Neural crest cell (in vitro differentiated cells): ENCODE results near the gene TPD52L1. TPM values are rescaled to one million over a fixed set of nuclear protein-coding genes. Genes with fewer than 3 reads are reported as not detected.

Source experiments
- DNase-seq: peaks from one replicate; pipeline ENCODE4 v3.0.0; 2021; ENCODE audit warnings: low read depth, mixed read lengths, low spot score
- H3K27ac Mint-ChIP-seq: one replicate; pipeline ENCODE4 v1.8.0; 2021; ENCODE audit warnings: mild to moderate bottlenecking, mixed read lengths; ENCODE audit not compliant: unreplicated experiment
- H3K27me3 Mint-ChIP-seq: 2 replicates; pipeline ENCODE4 v1.8.0; 2021; ENCODE audit warnings: low read depth, mild to moderate bottlenecking, mixed read lengths
- H3K36me3 Mint-ChIP-seq: 2 replicates; pipeline ENCODE4 v1.8.0; 2021; ENCODE audit warnings: low read depth, mild to moderate bottlenecking, mixed read lengths
- H3K4me1 Mint-ChIP-seq: 2 replicates; pipeline ENCODE4 v1.8.0; 2021; ENCODE audit warnings: mixed read lengths
- H3K4me3 Mint-ChIP-seq: one replicate; pipeline ENCODE4 v1.8.0; 2021; ENCODE audit warnings: mild to moderate bottlenecking, mixed read lengths
- H3K9me3 Mint-ChIP-seq: 2 replicates; pipeline ENCODE4 v1.8.0; 2021; ENCODE audit warnings: mixed read lengths
- total RNA-seq: library from RNA; stranded (reverse); gene quantifications from 2 replicates; pipeline ENCODE4 v1.2.1, GENCODE V29; 2021
- TF ChIP-seq, protein P1 (sequence below): fragments of 200-600 bp; sonication (generic); conservative IDR thresholded peaks from 2 replicates; pipeline ENCODE4 v1.5.0; 2021; ENCODE audit warnings: antibody characterized with exemption, mild to moderate bottlenecking

TPD52L1 gene
- total RNA-seq, 1 donor from 2014 or later = 2.9 TPM

DNA sequence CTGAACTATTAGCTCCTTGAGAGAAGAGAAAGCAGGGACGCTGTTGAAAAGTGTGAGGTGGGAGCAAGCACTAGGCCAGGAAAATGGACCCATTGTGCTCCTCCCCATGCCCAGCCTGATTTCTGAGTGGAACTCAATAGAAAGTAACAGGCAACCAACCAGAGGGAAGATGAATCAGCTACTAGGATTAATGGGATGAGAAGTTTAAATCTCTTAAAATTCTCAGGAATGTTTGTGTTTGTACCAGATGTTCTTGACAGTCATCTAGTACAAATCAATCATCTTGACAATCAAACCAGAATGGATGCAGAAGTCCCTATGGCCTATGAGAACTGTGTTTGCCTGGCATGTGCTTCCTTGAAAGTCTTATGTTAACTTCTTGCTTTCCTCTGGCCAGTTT, 99.3 kb downstream of the TPD52L1 start:
- peaks cover 12% of the 10 kb centered on the region for H3K4me1 Mint-ChIP-seq
- no peaks in the 10 kb centered on the region for H3K27me3 Mint-ChIP-seq
- no peaks in the 10 kb centered on the region for H3K9me3 Mint-ChIP-seq
- H3K36me3 Mint-ChIP-seq = no peaks in the 10 kb centered on the region
- no peak for DNase-seq
- H3K27ac Mint-ChIP-seq = no peak overlapping the region
- H3K4me3 Mint-ChIP-seq = no peak overlapping the region
- TF ChIP-seq, protein P1, sequence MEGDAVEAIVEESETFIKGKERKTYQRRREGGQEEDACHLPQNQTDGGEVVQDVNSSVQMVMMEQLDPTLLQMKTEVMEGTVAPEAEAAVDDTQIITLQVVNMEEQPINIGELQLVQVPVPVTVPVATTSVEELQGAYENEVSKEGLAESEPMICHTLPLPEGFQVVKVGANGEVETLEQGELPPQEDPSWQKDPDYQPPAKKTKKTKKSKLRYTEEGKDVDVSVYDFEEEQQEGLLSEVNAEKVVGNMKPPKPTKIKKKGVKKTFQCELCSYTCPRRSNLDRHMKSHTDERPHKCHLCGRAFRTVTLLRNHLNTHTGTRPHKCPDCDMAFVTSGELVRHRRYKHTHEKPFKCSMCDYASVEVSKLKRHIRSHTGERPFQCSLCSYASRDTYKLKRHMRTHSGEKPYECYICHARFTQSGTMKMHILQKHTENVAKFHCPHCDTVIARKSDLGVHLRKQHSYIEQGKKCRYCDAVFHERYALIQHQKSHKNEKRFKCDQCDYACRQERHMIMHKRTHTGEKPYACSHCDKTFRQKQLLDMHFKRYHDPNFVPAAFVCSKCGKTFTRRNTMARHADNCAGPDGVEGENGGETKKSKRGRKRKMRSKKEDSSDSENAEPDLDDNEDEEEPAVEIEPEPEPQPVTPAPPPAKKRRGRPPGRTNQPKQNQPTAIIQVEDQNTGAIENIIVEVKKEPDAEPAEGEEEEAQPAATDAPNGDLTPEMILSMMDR = no peak

DNA sequence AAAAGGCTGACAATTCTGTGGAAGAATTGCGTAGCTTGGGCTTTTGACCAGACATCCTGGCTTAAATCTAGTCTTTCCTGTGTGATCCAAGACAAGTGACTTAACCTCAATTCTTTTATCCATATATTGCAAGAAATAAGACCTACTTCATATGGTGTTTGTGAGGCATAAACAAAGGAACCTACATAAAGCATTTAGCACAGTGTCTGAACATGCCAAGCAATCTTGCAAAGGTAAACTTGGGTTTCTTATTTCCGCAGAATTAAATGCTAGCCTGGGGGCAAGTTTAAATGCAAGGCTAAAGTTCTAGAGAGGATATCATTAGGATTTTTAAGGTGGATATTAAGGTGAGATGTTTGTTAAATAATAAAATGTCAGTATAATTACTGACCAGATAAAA, 100.3 kb downstream of the TPD52L1 start:
- DNase-seq = no peak
- Mint-ChIP-seq H3K4me3 (no peak overlapping the region), H3K4me1 (peaks cover 12% of the 10 kb centered on the region), H3K27ac (no peak overlapping the region), H3K27me3 (no peaks in the 10 kb centered on the region), H3K36me3 (no peaks in the 10 kb centered on the region), H3K9me3 (no peaks in the 10 kb centered on the region)
- TF ChIP-seq, protein P1 = no peak

DNA sequence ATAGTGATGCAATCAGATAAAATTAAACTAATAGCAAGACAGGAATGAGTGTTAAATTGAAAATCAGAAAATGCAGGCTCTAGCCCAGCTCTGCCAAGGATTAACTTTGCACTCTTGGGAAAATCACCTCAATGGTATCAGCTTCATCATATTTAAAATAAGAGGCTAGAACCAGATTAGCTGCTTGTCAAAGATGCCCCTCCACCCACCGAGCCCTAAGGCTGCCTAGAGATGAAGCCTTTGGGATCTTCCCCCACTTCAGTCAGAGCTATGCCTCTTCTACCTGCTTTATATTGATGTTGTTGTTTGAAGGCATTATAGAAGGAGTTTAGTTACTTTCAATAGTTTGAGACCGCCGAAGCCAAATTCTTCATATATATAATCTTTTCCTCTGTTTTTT, 100.7 kb downstream of the TPD52L1 start:
- Mint-ChIP-seq H3K4me3 (no peak overlapping the region), H3K4me1 (peaks cover 12% of the 10 kb centered on the region)
- TF ChIP-seq, protein P1 = no peak

DNA sequence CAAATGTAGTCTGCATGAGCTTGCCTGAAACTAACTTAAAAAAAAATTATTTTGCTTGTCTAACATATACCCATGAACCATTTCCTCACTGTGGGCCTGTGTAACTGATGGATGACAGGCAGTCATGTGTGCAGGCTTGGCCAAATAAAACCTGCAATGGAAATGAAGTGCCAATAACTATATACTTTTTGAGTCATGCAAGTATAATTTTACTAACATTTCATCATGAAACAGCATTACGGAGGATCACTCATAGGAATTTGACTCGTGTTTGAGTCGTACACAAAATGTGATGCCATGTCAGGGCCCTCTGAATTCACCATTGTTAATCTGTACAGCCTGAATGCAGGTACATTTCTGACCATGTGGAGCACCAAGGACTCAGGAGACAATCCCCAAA, 101.6 kb downstream of the TPD52L1 start:
- no peaks in the 10 kb centered on the region for H3K36me3 Mint-ChIP-seq
- DNase-seq = no peak
- H3K9me3 Mint-ChIP-seq = no peaks in the 10 kb centered on the region
- H3K27me3 Mint-ChIP-seq = no peaks in the 10 kb centered on the region
- peaks cover 12% of the 10 kb centered on the region for H3K4me1 Mint-ChIP-seq
- TF ChIP-seq, protein P1 = no peak
- H3K4me3 Mint-ChIP-seq = no peak overlapping the region
- no peak overlapping the region for H3K27ac Mint-ChIP-seq

More for the DNA sequence above, 100.7 kb downstream of the TPD52L1 start:
- no peaks in the 10 kb centered on the region for H3K36me3 Mint-ChIP-seq
- no peaks in the 10 kb centered on the region for H3K9me3 Mint-ChIP-seq
- H3K27ac Mint-ChIP-seq = no peak overlapping the region
- DNase-seq = no peak
- H3K27me3 Mint-ChIP-seq = no peaks in the 10 kb centered on the region

DNA sequence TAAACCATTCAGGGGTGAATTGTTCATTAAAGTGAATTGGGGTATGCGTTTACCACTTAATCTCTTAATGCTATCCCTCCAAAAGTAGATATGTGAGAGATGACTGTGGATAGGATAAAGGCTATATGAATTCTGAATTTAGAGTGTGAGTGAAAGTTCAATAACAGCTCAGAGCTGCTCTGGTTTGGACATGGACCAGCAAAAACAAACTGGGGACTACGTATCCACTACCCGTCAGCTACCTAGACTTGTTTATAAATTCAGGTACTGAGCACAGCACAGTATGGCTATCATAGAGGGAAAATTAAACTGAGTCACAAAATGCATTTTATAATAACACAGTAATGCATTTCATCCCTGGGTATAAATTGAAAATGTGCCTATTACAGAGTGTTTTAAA, 103.8 kb downstream of the TPD52L1 start:
- Mint-ChIP-seq H3K27me3 (no peaks in the 10 kb centered on the region), H3K27ac (no peak overlapping the region), H3K36me3 (no peaks in the 10 kb centered on the region), H3K4me3 (no peak overlapping the region), H3K4me1 (peaks cover 3% of the 10 kb centered on the region), H3K9me3 (no peaks in the 10 kb centered on the region)
- DNase-seq = no peak
- TF ChIP-seq, protein P1 = no peak
